H1 (cell line): ENCODE data around the gene COL16A1. TPM values are rescaled to one million over a fixed set of nuclear protein-coding genes. Genes with fewer than 3 reads are reported as not detected.

ENCODE experiments used
- CTCF ChIA-PET: fragments of 300-600 bp; sonication (Branson Sonifier 250); formaldehyde crosslinking; loops from one replicate; lab custom pipeline; 2021; ENCODE audit not compliant: partially characterized antibody; lab: Charles Lee
- POLR2A ChIA-PET: fragments of 300-600 bp; sonication (Branson Sonifier 250); formaldehyde crosslinking; loops from one replicate; lab custom pipeline; 2021; ENCODE audit warnings: inconsistent platforms; ENCODE audit not compliant: partially characterized antibody; lab: Charles Lee
- DNase-seq, 2 experiments: peaks; one replicate each; pipeline versions ENCODE4 v3.0.0 to v3.0.0-alpha.2; 2010 to 2022; ENCODE audit warnings: low spot score in 2 of 2, low read depth in 1 of 2, mixed read lengths in 1 of 2
- FAIRE-seq: peaks from 2 replicates; lab custom pipeline; 2011; peaks lifted over from hg19 to GRCh38; lab: Jason Lieb, UNC
- H2AFZ ChIP-seq: 2 replicates; pipeline ENCODE4 v1.8.1; 2012; ENCODE audit warnings: low read length, inconsistent platforms
- H2AK5ac ChIP-seq: 2 replicates; pipeline ENCODE4 v1.6.1; 2013; ENCODE audit warnings: low read depth, low read length
- H2BK120ac ChIP-seq: replicated peaks from 2 replicates; pipeline ENCODE3; 2013; ENCODE audit warnings: low read depth, low read length, inconsistent platforms
- H2BK12ac ChIP-seq: 2 replicates; pipeline ENCODE4 v1.6.1; 2013; ENCODE audit warnings: low read depth, low read length
- H2BK15ac ChIP-seq: 2 replicates; pipeline ENCODE4 v1.6.1; 2013; ENCODE audit warnings: low read length
- H2BK20ac ChIP-seq: 2 replicates; pipeline ENCODE4 v1.6.1; 2013; ENCODE audit warnings: low read length
- H2BK5ac ChIP-seq: 2 replicates; pipeline ENCODE4 v1.6.1; 2013; ENCODE audit warnings: low read depth, low read length
- H3K14ac ChIP-seq: 2 replicates; pipeline ENCODE4 v1.6.1; 2013; ENCODE audit warnings: inconsistent platforms; ENCODE audit not compliant: insufficient read length
- H3K18ac ChIP-seq: 2 replicates; pipeline ENCODE4 v1.6.1; 2013; ENCODE audit warnings: low read length; ENCODE audit errors: extremely low read depth
- H3K23ac ChIP-seq: 2 replicates; pipeline ENCODE4 v1.6.1; 2013; ENCODE audit warnings: inconsistent platforms; ENCODE audit not compliant: insufficient read length
- H3K23me2 ChIP-seq: 2 replicates; pipeline ENCODE4 v1.6.1; 2013; ENCODE audit warnings: low read depth, low read length
- H3K27ac ChIP-seq: 2 replicates; pipeline ENCODE4 v1.6.1; 2011; ENCODE audit warnings: low read depth, low read length, inconsistent platforms
- H3K27me3 ChIP-seq, 4 experiments: replicated peaks in 1 of 4; 1 replicate in 1 of 4; 2 replicates in 3 of 4; pipeline versions ENCODE4 v1.6.1 to v1.8.1; 2011 to 2013; ENCODE audit warnings: low read length in 3 of 4, mild to moderate bottlenecking in 3 of 4, inconsistent platforms in 2 of 4, mixed read lengths in 2 of 4, moderate library complexity in 1 of 4; ENCODE audit not compliant: control insufficient read depth in 3 of 4, insufficient read depth in 3 of 4; ENCODE audit errors: extremely low read depth in 1 of 4
- H3K36me3 ChIP-seq, 4 experiments: 2 replicates each; pipeline versions ENCODE4 v1.6.1 to v1.8.1; 2011 to 2013; ENCODE audit warnings: mild to moderate bottlenecking in 4 of 4, low read length in 3 of 4, moderate library complexity in 2 of 4, control low read depth in 1 of 4, inconsistent platforms in 1 of 4; ENCODE audit not compliant: insufficient read depth in 4 of 4, control insufficient read depth in 2 of 4
- H3K4ac ChIP-seq: replicated peaks from 2 replicates; pipeline ENCODE3; 2013; ENCODE audit warnings: low read length, low read depth, mixed read lengths, inconsistent platforms; ENCODE audit not compliant: insufficient read length
- H3K4me1 ChIP-seq, 4 experiments: replicated peaks in 1 of 4; 1 replicate in 1 of 4; 2 replicates in 3 of 4; pipeline versions ENCODE4 v1.6.1 to v1.8.1; 2011 to 2013; ENCODE audit warnings: low read length in 3 of 4, inconsistent platforms in 2 of 4, mixed read lengths in 1 of 4; ENCODE audit not compliant: insufficient read depth in 4 of 4, control insufficient read depth in 3 of 4
- H3K4me2 ChIP-seq, 2 experiments: 2 replicates each; pipeline versions ENCODE4 v1.6.1 to v1.8.1; 2011 to 2013; ENCODE audit warnings: low read depth in 2 of 2, low read length in 2 of 2, control low read depth in 1 of 2, inconsistent platforms in 1 of 2, mild to moderate bottlenecking in 1 of 2; ENCODE audit not compliant: insufficient read depth in 1 of 2
- H3K4me3 ChIP-seq, 4 experiments: fragments of 200-600, 300-600 bp in 1 of 4; sonication (generic), shearing (Covaris generic), sonication (Bioruptor Twin) in 1 of 4; 2 replicates each; pipeline versions ENCODE4 v1.5.1 to v1.8.1; 2011 to 2016; ENCODE audit warnings: low read length in 4 of 4, low read depth in 3 of 4, control low read depth in 2 of 4, inconsistent platforms in 2 of 4, mild to moderate bottlenecking in 2 of 4, mixed read lengths in 1 of 4, moderate library complexity in 1 of 4; ENCODE audit not compliant: insufficient read depth in 2 of 4; ENCODE audit errors: extremely low read depth in 1 of 4
- H3K56ac ChIP-seq: replicated peaks from 2 replicates; pipeline ENCODE3; 2013; ENCODE audit warnings: low read depth, mild to moderate bottlenecking, mixed read lengths, low read length, inconsistent platforms; ENCODE audit not compliant: insufficient read length
- H3K79me1 ChIP-seq: 2 replicates; pipeline ENCODE4 v1.6.1; 2013; ENCODE audit warnings: low read depth, low read length, control low read depth
- H3K79me2 ChIP-seq, 2 experiments: 2 replicates each; pipeline versions ENCODE4 v1.6.1 to v1.8.1; 2012 to 2013; ENCODE audit warnings: low read length in 2 of 2, mild to moderate bottlenecking in 2 of 2, inconsistent platforms in 1 of 2; ENCODE audit not compliant: insufficient read depth in 2 of 2, control insufficient read depth in 1 of 2
- H3K9ac ChIP-seq, 4 experiments: replicated peaks in 1 of 4; 1 replicate in 1 of 4; 2 replicates in 3 of 4; pipeline versions ENCODE4 v1.6.1 to v1.8.1; 2011 to 2013; ENCODE audit warnings: low read depth in 3 of 4, low read length in 3 of 4, control low read depth in 2 of 4, mild to moderate bottlenecking in 2 of 4, moderate library complexity in 2 of 4, inconsistent platforms in 1 of 4; ENCODE audit errors: extremely low read depth in 1 of 4
- H3K9me3 ChIP-seq, 2 experiments: 2 replicates each; pipeline versions ENCODE4 v1.6.1 to v1.8.1; 2012 to 2013; ENCODE audit warnings: mild to moderate bottlenecking in 2 of 2, moderate library complexity in 2 of 2, control low read depth in 1 of 2, inconsistent platforms in 1 of 2, low read depth in 1 of 2, low read length in 1 of 2, mixed read lengths in 1 of 2; ENCODE audit not compliant: insufficient read depth in 2 of 2
- H4K20me1 ChIP-seq, 2 experiments: replicated peaks in 1 of 2; 2 replicates each; pipeline versions ENCODE3 to v1.8.1; 2011 to 2013; ENCODE audit warnings: inconsistent platforms in 2 of 2, low read length in 2 of 2, mild to moderate bottlenecking in 1 of 2; ENCODE audit not compliant: insufficient read depth in 2 of 2, control insufficient read depth in 1 of 2
- H4K5ac ChIP-seq: 2 replicates; pipeline ENCODE4 v1.6.1; 2013; ENCODE audit warnings: low read length, low read depth, mixed read lengths, inconsistent platforms; ENCODE audit not compliant: insufficient read length
- H4K8ac ChIP-seq: 2 replicates; pipeline ENCODE4 v1.8.0; 2013; ENCODE audit warnings: mild to moderate bottlenecking, moderate library complexity, low read length, inconsistent platforms; ENCODE audit not compliant: insufficient read depth; ENCODE audit errors: extremely low read depth
- H4K91ac ChIP-seq: replicated peaks from 2 replicates; pipeline ENCODE3; 2013; ENCODE audit warnings: low read length, mixed read lengths, inconsistent platforms; ENCODE audit not compliant: insufficient read length
- CTBP2 ChIP-seq: IDR thresholded peaks from 2 replicates; pipeline ENCODE4 v1.7.0; 2011; ENCODE audit warnings: borderline replicate concordance, mild to moderate bottlenecking, moderate library complexity, mixed read lengths, low read length; ENCODE audit not compliant: insufficient read depth, insufficient read length
- CTCF ChIP-seq, 3 experiments: IDR thresholded peaks; 1 replicate in 2 of 3; 2 replicates in 1 of 3; pipeline versions ENCODE4 v1.5.1 to v1.6.1; 2011; ENCODE audit warnings: low read length in 3 of 3, mild to moderate bottlenecking in 3 of 3, inconsistent platforms in 2 of 3, low read depth in 1 of 3, moderate library complexity in 1 of 3; ENCODE audit not compliant: insufficient read depth in 1 of 3; ENCODE audit errors: control extremely low read depth in 1 of 3
- EP300 ChIP-seq, 2 experiments: IDR thresholded peaks; 1 replicate in 1 of 2; 2 replicates in 1 of 2; pipeline ENCODE4 v1.6.1; 2011 to 2012; ENCODE audit warnings: low read depth in 2 of 2, low read length in 2 of 2, mild to moderate bottlenecking in 2 of 2, borderline replicate concordance in 1 of 2, inconsistent platforms in 1 of 2, moderate library complexity in 1 of 2
- GTF2F1 ChIP-seq: IDR thresholded peaks from 2 replicates; pipeline ENCODE4 v1.6.1; 2012; ENCODE audit warnings: low read depth, low read length, improper control_type of control experiment, borderline replicate concordance
- POLR2AphosphoS5 ChIP-seq: IDR thresholded peaks from 2 replicates; pipeline ENCODE4 v1.6.1; 2011; ENCODE audit warnings: low read depth, low read length
- RFX5 ChIP-seq: IDR thresholded peaks from 2 replicates; pipeline ENCODE4 v1.6.1; 2011; ENCODE audit warnings: low read depth, low read length, improper control_type of control experiment, borderline replicate concordance
- SP2 ChIP-seq: IDR thresholded peaks from 2 replicates; pipeline ENCODE4 v1.6.1; 2012; ENCODE audit warnings: mild to moderate bottlenecking, low read length, inconsistent platforms
- TAF1 ChIP-seq: IDR thresholded peaks from 2 replicates; pipeline ENCODE4 v1.6.1; 2011; ENCODE audit warnings: mild to moderate bottlenecking, low read depth, low read length
- TAF7 ChIP-seq: optimal IDR thresholded peaks from 2 replicates; pipeline ENCODE3; 2011; ENCODE audit warnings: low read depth, mild to moderate bottlenecking, inconsistent platforms, low read length, moderate library complexity, borderline replicate concordance
- TEAD4 ChIP-seq: IDR thresholded peaks from 2 replicates; pipeline ENCODE4 v1.6.1; 2012; ENCODE audit warnings: low read depth, low read length, inconsistent platforms, mixed read lengths
- WGBS, 2 experiments: shearing (Covaris generic) in 1 of 2; methylation state at CpG; one replicate each; pipeline versions ENCODE4 v1.1.6 to v1.1.7; 2013 to 2015; ENCODE audit warnings: low lambda C conversion rate in 2 of 2, mixed read lengths in 2 of 2, inconsistent platforms in 1 of 2, low coverage in 1 of 2, missing lambda C conversion rate in 1 of 2; ENCODE audit not compliant: insufficient replicate concordance in 2 of 2, insufficient coverage in 1 of 2, insufficient read length in 1 of 2; ENCODE audit errors: extremely low coverage in 1 of 2, missing lambda C conversion rate in 1 of 2; 5-methylcytosine and 5-hydroxymethylcytosine counted together
- polyA plus RNA-seq, 7 experiments: library from polyadenylated mRNA; depleted of rRNA in 3 of 7; stranded (reverse) in 5 of 7; unstranded in 2 of 7; fragments of >200 nt in 5 of 7; fragments of 200-250 nt in 2 of 7; gene quantifications; 1 replicate in 5 of 7; 2 replicates in 1 of 7; 4 replicates in 1 of 7; pipeline versions ENCODE4 v1.2.1 to v1.2.3, GENCODE V29; 2011 to 2013; ENCODE audit warnings: missing spikeins in 2 of 7, mixed read lengths in 2 of 7
- total RNA-seq: library from RNA; stranded (reverse); fragmentation: NEBNext Ultra II Directional; extraction: Animal tissue kit (Norgen Biotek cat#: 25700); gene quantifications from 2 replicates; pipeline ENCODE4 v1.2.1, GENCODE V29; 2021

The COL16A1 gene
- total and polyA plus RNA-seq, 2 of the 8 experiments (the other 6 are each of a cell fraction or from before 2014, with no cell fraction given), result 2.0 to 10.5 TPM

- no peak overlapping the region for H3K14ac ChIP-seq
- H3K79me2 ChIP-seq, result peaks cover 3 to 56% of the 10 kb centered on the region in 2 experiments; a peak in 2 of 4 replicates
- no peaks in the 10 kb centered on the region for H3K27me3 ChIP-seq
- no peak overlapping the region for H2BK15ac ChIP-seq
- H3K18ac ChIP-seq, result no peak overlapping the region
- H3K56ac ChIP-seq, result no peak overlapping the region
- no peak overlapping the region for H2AFZ ChIP-seq
- no peak overlapping the region for H3K9ac ChIP-seq
- H3K23ac ChIP-seq, result no peak overlapping the region
- no peak overlapping the region for H4K91ac ChIP-seq
- H3K23me2 ChIP-seq, result peaks cover 9% of the 10 kb centered on the region
- H3K4me1 ChIP-seq, result peaks cover 5 to 17% (median 6%) of the 10 kb centered on the region in 4 experiments
- no peak overlapping the region for H4K5ac ChIP-seq
- DNase-seq (no peak), FAIRE-seq (no peak)
- peaks cover 4% of the 10 kb centered on the region; the same call in 1 of the 2 replicates for H3K79me1 ChIP-seq
- H2BK20ac ChIP-seq, result no peak overlapping the region
- no peaks in the 10 kb centered on the region for H3K9me3 ChIP-seq
- H4K20me1 ChIP-seq, result peaks cover 0 to under 1% of the 10 kb centered on the region in 2 experiments
- H3K4me3 ChIP-seq, result peak overlapping the region in 1 of 4 experiments; percentile 90; a peak in 1 of 8 replicates
- H3K36me3 ChIP-seq, result no peaks in the 10 kb centered on the region
- no peak overlapping the region for H2BK5ac ChIP-seq
- no peak overlapping the region for H2BK12ac ChIP-seq
- H3K27ac ChIP-seq, result no peak overlapping the region
- H2AK5ac ChIP-seq, result no peak overlapping the region
- WGBS, 2 experiments, result 90% methylated on average over 3 of the region's 3 CpGs; no CpG with 5 or more reads in 1 of the 2 experiments
- no peak overlapping the region for H3K4ac ChIP-seq
- ChIA-PET POLR2A (interaction anchor here (0.7 to 3.5 kb wide), 10 partner anchors 8 to 313 kb away, joined by 3 to 31 read pairs (median 3); partner anchors contain the start of gene COL16A1), CTCF (interaction anchor here (1.2 to 4.0 kb wide), 10 partner anchors 8 to 146 kb away, joined by 3 to 30 read pairs (median 5); no protein-coding TSS in a partner anchor)
- no peak overlapping the region for H2BK120ac ChIP-seq
- no peak overlapping the region for H4K8ac ChIP-seq
- peak overlapping the region; percentile 21 to 92; a peak in 2 of 4 replicates for H3K4me2 ChIP-seq
- TF ChIP-seq GTF2F1 (no peak), CTCF (IDR thresholded peaks at IDR 0.05; ENCODE audit: control extremely low read depth in 1 of 3, insufficient read depth in 1 of 3, low read depth in 1 of 3, low read length in 3 of 3) (no peak), TAF7 (no peak), RFX5 (no peak), TAF1 (no peak), TEAD4 (no peak), SP2 (no peak), EP300 (IDR thresholded peaks at IDR 0.05; ENCODE audit: borderline replicate concordance in 1 of 2, low read depth in 2 of 2, low read length in 2 of 2) (no peak), CTBP2 (no peak), POLR2AphosphoS5 (no peak)
Measured at GRCh38 chr1:31642897-31643296, 60.9 kb downstream of the COL16A1 start.
